COLO829 (cell line): ENCODE data around the gene AMPD3.

Experiments used
- DNase-seq: peaks from one replicate; pipeline ENCODE4 v3.0.0; 2012; ENCODE audit warnings: low spot score

The AMPD3 gene

DNA sequence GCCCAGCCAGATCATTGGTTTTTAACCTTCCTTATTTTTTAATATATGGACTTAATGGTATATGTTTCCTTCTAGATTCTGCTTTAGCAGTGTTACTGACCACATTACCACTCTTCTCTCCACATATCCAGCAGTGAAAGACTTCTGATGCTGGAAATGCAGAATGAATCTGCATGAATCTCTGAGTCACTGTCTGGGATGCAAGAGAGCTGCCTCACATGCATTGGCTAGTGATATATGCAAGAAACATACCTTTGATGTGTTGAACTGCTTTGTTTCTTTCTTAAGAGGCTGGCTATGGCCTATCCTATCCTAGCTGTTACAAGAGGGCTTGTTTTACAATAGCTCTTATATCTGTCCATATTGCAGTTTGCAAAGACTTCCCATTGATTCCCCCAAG, 16.6 kb upstream of the AMPD3 start:
- no peak for DNase-seq

DNA sequence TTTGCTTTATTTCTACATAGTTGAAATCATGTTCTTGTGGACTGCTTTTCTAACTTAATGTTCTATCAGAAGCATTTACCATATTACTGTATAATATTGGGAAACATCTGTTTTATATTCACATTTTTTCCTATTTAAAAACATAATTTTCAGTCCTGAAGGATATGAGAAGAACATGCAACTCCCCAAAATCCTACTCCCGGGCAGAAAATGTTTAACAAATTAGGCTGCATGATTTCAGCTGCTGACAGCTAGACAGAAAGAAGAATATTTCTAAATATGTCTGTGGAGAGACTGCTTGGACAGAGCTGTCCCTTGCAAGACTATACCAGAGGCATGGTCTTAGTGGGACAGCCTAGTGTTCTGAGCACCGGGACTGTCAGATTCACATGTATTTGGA, 15.7 kb upstream of the AMPD3 start:
- DNase-seq, result no peak

DNA sequence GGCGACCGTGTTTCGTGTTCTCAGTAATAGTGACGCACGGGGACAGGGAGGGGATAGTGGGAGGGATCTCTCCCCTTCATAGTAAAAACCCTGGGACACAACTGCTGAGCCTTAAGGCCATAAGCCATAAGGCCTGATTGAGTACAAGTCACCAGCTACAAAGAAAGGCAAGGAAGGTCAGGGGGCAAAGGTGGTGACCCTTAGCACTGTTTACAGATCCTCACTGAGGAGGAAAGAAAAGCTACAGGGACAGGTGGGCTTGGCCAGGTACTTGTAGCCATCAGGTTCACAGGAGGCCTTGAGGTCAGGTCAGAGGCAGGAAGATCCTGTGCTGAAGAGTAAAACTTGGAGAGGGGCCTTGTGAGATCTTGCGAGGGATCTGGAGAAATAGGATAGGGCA, 15.1 kb upstream of the AMPD3 start:
- no peak for DNase-seq

DNA sequence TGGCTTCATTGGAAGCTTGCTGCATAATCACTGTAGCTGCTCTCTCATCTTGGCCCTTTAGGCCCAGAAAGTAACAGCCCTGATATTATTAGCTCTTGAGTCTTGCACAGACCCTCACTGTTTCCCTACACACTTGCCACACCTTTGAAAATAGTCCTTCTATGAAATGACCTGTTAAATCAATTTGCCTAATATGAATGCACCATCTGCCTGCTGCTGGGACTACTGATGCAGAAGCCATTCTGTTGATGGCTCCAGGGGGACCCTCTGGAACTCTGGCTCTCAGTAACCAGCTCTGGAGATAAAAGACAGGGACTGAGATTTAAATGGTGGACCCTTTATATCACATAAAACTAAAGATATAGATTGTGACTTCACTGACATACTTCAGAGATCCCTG, 14.7 kb upstream of the AMPD3 start:
- no peak for DNase-seq

DNA sequence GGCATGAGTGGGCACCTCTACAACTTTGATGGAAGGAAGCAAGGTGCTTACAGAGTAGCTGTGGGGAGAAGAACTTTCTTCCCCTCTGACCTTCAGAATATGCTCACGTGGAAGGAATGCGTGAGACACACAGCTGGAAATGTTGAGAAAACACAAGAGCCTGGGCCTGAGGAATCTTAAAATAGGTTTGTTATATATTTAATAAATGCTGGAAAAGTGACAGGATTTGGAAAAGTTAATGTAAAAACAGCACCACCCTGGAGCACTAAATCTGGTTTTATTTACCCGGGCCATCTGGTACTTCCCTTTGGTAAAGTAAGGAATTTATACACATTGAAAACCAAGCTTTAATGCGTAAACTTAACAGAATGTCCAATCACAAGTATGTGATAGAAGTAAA, 14.0 kb upstream of the AMPD3 start:
- no peak for DNase-seq

DNA sequence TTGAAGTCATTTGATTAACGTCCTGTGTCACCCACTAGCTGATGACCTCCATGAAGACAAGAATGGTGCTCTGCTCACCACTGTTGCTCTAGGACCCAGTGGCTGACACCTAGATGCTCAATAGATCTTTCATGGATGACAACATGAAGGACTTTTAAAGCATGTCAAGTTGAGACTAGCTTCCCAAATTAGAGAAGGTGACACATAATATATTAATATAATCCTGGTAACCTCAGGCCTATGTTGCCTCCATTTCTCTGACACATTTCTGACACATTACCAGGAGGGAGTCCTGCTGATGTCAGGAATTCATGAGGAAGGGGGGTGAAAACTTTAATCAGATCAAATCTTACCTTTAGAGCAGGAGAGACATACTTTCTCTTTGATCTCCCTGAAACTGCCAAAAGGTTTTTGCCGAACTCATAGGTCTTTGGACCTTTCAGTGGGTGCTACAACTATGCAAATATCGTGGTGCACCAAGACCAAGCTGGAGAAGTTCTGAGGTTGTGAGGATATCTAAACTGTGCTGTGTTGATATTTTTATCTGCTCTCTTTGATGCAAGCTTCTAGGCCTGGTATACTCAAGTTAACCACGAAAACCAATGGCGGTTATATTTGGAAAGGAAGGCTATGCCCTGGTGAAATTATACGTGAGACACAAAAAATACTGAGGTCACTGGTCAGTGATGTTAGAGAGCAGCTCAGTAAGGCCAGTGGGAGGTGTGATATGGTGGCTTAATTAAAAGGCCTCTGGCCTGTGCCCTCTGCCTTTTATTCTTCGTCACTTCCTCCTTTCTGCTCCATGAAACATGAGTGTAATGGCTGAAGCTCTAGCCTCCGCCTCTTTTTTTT, 13.2 kb upstream of the AMPD3 start:
- no peak for DNase-seq

DNA sequence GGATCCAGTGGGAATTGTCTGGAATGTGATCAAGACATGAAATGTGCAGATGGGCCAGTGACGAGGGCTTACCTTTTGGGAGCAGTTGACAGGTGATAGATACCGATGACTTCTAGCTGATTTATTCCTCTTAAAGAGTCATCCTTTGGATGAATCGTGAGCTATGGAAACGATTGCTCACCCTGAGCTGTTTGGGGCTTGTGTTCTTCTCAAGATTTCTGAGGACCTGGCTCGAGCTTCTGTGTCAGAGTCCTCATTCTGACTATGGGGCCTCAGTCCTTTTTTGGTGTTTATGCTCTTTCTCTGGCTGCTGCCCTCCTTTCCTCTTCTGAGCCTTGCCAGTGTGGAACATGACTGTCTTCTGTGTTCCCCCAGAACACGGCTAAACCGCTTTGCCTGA, 11.9 kb upstream of the AMPD3 start:
- no peak for DNase-seq

DNA sequence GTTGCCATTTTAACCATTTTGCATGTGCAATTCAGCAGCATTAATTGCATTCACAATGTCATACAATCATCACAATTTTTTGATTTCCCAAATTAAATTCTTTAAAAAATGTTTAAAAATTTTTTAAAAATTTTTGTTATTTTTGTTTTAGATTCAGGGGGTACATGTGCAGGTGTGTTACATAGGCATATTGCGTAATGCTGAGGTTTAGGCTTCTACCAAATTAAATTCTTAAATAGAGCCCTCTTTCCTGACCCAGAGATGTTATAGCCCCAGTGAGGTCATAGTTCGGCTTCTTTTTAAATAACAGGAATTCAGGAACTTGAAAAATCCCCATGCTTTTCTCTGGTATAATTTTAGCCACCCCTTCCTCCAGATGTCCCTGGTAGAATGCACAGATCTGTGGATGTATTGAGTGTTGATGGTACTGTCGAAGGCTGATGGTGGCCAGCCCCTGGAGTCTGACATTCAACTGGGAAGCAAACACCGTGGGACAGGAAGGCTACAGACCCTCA, 11.3 kb upstream of the AMPD3 start:
- DNase-seq, result no peak

DNA sequence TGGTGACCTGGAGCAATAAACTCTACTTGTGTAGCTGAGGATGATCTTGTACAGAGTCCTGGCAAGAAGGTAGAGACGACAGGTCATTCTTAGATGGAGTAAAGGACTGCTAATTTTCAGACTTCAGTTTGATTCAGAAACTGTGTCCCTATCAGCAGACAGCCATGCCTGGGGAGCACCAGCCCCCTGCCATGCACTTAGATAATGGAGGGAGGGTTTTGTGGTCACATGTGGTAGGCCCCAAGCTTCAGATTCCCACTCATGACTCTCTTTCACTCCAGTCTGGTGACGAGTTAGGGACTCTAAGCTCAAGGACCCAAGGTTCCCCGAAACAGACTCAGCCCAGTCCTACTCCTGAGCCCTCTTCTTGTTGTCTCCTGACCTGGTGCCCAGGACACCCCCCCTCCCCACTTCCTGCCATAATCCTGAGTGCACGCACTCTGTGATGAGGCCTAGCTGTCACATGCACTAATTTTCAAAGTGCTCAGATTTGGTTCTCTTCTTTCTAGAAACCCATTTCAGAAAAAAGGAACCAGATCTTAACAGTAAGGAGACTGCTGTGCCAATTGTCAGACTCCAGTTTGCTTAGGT, 10.2 kb upstream of the AMPD3 start:
- no peak for DNase-seq

DNA sequence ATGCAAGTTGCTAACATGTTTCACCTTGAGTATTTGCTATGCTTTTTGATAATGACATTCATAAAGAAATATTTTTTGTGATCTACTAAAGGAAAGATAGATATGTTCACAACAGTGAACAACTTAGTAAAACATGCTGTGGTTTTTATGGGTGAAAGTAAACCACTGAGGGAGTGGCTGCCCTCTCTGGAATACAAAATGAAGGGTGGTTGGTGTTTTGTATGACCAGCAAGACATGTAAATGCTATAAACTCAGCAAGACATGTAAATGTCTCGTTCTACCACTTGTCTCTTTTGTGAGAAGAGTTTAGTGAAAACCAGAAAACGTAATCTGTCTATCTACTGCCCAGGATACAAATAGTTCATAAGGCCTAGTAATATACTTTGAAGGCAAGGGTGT, 7.6 kb upstream of the AMPD3 start:
- DNase-seq, result no peak

DNA sequence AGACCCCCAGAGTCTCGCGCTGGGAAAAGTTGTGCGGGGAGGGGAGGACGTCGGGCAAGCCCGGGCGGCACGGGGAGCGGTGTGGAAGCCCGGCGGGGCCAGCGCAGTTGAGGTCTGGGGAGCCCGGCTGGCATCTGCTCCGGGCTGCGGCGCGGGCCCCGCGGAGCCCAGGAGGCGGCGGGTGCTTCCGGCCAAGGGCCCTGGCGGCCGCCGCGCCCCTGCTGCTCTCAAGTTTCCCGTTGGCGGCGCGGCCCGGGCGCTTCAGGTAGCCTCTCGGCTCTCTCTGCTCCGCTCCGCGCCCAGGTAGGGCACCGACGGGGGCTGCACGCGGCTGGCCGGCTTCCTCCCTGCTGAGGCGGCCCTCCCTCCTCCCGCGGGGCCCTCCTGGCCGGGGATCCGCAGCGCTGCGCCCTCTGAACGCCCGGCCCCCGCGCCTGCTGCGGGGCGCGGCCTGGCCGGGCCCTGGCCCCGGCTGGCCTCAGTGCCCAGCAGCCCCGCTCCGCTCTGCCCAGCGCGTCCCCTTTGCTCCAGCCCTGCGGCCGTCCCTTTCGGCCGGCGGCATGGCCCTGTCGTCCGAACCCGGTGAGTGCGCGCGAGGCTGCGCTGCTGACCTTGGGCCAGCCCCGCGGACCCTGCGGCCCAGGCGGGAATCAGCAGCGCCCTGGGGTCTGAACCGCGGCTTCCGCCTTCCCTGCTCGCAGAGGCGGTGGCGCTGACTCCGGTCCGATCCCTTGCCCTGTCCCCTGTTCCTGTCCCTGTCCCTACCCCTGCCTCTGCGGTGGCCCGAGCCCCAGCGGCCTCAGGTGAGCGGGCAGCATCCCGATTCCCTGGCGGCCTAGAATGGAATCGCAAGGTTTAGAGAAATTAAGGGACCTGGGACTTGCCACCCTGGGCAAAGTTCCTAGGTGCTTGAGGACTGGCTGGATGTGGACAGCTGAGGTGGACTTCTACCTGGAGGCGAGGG, 4.3 kb upstream of the AMPD3 start:
- DNase-seq, result no peak

DNA sequence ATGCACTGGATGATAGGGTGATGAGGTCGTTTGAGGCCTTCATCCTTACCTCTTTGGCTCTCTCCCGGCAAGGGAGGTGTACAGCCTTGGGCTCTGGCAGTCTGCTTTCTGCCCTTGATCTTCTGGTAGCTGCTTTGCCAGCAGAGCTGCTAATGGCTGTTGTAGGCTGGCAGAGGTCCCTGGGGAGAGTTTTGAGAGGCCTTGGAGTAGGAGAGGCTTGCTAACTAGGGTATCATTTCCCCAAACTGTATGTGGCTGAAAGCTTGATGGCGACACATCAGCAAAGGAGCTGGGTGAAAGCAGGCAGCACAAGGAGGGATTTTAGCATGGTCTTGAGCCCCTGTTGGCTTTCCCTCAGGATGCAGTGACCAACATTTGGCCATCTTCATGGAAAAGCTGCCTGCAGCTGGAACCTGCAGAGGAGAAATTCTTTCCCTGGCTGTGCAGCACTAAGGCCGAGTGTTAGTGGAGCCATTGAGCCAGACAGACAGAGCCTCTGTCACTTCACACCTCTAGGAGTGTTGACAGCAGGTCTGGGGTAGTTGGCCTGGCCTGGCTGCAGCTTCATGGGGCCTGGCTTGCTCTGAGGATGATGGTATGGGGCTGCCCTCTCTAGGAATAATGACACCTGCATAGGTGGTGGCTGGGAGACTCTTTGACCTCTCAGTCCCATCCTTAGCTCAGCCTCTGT, 3.5 kb upstream of the AMPD3 start:
- no peak for DNase-seq

DNA sequence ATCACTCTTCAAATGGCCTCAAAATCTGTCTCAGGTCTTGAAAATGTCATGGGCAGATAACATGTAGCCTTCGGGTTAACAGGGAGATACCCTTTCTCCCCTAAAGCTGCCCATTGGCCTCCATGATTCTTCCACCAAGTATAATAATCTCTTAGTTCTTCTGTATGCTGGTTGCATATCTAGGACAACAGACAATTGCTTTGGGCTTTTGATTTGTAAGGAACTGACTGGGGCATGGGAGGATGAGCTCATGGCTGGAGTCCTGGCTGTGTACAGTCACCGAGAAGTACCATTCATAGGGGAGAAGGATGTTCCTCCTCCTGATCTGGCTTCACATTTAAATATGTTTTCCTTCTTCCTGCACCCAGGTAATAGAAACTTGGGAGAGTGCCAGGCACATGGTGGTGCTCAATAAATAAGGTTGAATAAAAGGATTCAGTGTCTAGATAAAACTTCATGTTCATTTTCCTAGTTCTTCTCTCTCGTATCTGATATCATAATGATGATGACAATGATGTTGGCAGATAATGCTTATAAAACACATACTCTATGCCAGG, 2.8 kb upstream of the AMPD3 start:
- DNase-seq, result peak; percentile 55

DNA sequence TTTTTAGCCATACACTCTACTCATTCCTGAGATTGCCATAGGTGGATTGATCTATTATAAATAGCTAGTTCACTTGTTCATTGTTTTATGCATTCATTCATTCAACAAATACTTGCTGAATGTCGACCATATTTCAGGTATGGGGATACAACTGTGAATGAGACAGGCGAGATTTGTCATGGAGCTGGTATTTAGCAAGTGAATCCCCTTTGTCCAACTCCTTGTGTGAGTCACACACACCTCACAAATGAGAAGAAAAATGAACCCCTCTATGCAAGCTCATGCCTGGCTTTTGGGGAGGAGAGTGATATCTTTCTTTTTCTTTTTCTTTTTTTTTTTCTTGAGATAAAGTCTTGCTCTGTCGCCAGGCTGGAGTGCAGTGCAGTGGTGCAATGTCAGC, 1.8 kb upstream of the AMPD3 start:
- DNase-seq, result no peak

DNA sequence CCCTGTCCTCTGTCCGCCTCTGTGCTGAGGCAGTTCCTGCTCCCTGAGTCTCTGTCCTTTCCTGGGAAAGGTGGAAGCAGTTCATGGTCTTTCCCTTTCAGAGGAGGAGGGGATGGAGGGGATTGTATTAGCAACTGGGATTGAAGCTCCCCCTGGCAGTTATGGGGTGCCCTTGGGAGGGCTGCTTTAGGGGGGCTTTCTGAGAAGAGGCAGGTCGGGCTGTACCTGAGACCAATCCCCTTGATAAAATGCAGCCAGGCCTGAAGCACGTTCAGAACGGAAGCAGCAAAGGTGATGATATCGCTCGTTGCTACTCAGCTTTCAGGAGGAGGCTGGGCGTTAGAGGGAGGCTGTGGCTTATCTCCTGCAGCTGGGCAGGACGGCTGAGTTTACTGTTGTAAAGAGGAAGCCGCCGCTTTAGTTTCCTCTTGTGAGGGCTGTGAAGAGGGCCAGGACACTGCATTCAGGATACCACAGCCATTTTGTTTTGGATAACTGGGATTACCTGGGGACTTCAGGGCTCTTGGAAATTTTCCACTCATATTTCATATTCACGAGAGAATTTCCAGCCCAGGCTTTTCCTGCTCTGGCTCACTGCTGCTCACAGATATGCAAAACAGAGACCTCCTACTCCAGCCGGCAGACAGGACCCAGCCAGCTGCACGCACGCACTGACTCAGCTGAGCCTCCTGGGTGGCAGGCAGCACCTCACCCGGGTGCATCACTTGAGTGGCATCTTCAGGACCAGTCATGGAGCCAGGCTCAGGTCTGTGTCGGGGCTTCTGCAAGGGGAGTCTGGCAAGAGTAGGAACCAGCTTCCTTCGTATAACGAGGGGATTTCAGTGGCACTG, 798 bp downstream of the AMPD3 start:
- no peak for DNase-seq

DNA sequence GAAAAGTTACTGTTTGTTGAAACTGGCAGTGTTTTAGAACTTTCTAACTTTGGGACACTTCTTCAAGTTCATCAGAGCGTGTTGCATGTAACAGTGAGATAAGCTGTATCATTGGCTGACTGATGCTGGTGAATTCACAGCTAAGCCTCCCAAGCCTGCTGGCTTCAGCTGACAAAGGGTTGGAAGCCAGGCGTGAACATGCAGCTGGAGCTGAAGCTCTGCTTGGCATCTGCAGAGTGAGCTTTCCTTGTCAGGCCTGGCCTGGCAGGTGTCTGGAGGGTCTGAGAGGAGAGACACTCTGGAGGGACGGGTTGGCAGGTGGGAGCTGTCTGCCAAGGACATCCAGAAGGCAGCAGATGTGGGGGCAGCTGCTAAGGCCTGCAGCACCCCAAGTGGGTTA, 1.5 kb downstream of the AMPD3 start:
- DNase-seq, result no peak

DNA sequence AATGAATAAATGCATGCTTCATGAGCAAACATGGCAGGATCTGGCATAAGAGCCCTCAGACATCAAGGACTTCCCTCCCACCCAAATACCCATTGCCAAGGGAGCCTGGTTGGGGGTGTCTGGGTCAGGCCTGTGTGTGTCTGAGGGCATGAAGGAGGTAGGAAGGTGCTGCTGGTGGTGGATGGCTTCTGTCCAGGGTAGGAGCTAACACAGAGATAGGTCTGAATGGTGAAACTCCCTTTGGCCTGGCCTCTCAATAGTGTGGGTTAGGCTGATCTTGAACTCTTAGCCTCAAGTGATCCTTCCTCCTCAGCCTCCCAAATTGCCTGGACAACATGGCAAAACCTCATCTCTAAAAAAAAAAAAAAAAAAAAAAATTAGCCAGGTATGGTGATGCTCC, 2.8 kb downstream of the AMPD3 start:
- DNase-seq, result no peak

DNA sequence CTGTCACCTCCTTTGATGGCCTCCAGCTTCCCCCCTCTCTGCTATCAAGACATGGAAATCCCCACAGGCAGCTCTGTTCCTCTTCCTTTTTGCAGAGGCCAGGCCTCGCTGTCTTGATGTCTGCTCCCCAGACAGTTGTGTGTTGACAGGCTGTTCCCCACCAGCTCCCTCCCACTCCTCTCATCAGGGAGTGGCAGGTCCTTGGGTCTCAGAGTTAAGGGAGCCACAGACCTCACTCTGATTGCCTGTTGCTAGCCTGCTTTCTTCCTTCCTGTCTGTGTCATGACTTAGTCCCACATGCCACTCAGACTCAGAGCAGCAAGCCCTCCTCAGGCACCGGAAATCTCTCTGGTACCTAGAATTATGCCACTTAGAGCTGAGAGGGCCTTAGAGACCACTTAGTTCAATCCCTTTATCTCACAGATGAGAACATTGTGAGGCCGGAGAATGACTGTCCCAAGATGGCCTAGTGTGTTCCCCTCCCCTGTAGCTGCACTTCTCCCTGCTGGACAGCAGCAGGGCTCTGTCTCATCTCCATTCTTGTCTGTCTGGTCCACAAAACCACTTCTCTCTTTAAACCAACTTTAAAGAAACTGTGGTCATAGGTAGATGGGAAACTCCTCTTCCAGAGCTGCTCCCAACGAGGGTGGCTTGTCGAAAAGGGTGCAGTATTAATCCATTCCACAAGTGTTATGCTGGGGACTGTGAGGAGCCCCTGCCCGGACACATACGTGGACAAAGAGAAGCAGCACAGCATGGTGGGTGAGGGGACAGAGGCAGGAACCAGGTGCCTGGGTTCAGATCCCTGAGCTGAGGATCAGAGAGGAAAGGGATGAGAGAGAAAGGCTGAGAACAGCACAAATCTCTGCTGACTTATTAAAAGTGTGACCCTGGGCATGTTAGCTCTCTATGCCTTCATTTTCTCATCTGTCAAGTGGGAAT, 4.2 kb downstream of the AMPD3 start:
- DNase-seq, result no peak

DNA sequence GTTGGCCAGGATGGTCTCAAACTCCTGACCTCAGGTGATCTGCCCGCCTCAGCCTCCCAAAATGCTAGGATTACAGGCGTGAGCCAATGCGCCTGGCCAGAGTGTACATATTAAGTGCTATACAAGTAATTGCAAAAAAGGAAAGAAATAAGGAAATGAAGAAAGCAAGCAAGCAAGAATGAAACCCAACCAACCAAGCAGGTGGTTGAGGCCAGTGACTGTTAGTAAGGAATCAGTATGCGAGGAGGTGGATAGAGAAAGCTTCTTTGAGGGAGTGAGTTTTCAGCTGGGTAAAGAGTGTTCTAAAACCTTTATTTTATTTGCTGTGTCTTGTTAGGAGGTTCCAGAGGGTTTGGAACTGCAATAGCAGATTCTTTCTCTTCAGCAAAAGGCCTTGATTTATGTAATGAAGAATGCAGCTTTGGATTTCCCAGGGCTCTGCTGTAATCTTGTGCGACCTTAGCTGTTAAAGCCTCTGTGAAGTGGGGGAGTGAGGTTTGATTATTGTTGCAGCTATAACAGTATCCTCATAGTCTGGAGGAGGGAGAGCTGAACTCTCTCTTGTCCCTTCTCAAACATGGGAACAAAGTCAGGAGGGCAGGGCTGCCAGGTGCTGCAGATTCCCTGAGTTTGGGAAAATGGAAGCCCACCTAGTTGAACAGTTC, 5.7 kb downstream of the AMPD3 start:
- DNase-seq, result no peak
